Jurkat, Clone E6-1 (cell line): ENCODE measurements around the gene RING1. TPM values are rescaled to one million over a fixed set of nuclear protein-coding genes. Genes with fewer than 3 reads are reported as not detected.

Experiments
- DNase-seq: peaks from one replicate; pipeline ENCODE4 v3.0.0-alpha.2; 2011; ENCODE audit warnings: low read depth, low spot score
- H3K4me3 ChIP-seq: 2 replicates; pipeline ENCODE4 v1.5.1; 2011; ENCODE audit warnings: mild to moderate bottlenecking, low read length, control low read depth, moderate library complexity
- polyA plus RNA-seq: library from polyadenylated mRNA; unstranded; fragments of >200 nt; gene quantifications from one replicate; pipeline ENCODE4 v1.2.1, GENCODE V29; 2012; ENCODE audit warnings: missing spikeins; ENCODE audit not compliant: insufficient read length, insufficient read depth

The RING1 gene
- polyA plus RNA-seq = 75.4 TPM

DNA sequence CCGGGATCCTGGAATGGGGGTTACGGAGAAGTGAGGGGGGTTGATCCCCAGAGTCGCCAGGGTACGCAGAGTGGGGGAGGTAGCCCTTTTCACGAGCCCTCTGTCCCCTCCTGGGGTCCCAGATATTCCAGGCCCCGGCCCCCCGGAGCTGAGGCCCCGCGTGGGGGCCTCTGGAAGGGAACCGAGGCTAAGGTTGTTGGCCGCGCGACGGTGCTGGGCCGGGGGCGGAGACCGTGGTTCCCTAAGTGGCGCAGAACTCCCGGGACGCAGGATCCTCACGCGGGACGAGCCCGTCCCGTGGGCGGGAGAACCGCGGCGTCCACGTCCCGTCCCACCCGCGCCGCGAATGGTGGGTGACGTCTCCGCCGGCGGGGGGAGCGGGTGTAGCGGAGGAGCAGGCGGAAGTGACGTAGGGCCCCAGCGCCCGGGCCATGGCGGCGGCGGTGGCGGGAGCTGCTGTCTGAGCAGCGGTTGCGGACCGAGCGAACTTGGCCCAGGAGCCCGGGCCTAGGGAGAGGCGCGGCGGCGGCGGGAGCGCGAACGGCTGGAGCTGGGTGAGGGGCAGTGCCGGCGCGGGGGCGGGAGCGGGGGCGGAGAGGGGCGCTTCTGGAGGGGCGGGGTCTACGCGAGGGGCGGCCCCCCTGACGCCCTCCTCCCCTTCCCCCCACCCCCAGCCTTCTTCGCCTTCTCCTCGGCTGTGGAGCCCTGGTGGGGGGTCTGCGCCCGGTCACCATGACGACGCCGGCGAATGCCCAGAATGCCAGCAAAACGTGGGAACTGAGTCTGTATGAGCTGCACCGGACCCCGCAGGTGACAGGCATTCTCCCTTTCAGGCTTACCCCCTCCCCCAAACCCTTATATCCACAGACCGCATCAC lies at the start of gene RING1:
Gene RING1 (plus strand): TSS at position 410 of the 877 bp plus-strand sequence. CDS start 323 bp downstream, at position 733.
- DNase-seq = peak; percentile 54
- H3K4me3 ChIP-seq = peak within 1 kb of the TSS; percentile 81

DNA sequence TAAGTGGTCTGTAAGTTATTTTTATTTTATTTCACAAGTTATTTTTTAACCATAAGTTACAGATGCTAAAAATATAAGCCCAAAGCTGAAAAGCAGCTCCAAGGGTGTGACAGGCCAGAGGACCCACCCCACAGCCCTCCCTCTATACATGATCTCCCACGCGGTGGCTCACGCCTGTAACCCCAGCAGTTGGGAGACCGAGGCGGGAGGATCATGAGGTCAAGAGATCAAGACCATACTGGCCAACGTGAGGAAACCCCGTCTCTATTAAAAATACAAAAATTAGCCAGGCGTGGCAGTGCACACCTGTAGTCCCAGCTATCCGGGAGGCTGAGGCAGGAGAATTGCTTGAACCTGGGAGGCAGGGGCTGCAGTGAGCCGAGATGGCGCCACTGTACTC lies 48.2 kb upstream of the RING1 start:
- H3K4me3 ChIP-seq = no peak overlapping the region
- DNase-seq = no peak

DNA sequence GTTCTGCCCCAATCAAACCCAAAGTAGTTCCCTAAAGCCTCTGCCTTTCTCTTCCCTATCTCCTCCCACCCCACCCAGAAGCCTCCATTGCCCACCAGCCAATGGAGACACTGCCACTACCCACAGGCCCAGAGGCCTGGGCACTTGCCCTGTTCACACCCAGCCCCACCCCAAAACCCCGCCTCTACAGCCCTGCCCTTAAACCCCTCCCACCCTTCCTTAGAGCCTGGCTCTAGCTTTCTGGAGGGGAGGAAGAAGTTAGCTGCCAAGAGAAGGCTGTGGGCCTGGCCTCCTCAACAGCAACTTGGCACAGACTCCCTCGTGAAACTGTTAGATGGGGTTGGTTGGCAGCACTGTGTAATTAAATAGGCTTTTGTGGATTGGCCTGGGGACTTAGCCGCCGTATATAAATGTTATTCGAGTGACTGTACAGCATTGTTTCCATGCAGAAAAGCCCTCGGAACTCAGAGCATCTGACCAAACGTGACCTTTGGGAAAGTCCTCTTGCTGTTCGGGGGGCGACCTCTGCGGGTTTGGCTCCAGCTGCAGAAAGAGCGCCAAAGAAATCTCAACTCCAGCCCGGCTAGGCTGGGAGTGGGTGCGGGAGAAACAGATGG lies 47.5 kb upstream of the RING1 start:
- DNase-seq = peak; percentile 33
- peak overlapping the region; percentile 57 for H3K4me3 ChIP-seq

DNA sequence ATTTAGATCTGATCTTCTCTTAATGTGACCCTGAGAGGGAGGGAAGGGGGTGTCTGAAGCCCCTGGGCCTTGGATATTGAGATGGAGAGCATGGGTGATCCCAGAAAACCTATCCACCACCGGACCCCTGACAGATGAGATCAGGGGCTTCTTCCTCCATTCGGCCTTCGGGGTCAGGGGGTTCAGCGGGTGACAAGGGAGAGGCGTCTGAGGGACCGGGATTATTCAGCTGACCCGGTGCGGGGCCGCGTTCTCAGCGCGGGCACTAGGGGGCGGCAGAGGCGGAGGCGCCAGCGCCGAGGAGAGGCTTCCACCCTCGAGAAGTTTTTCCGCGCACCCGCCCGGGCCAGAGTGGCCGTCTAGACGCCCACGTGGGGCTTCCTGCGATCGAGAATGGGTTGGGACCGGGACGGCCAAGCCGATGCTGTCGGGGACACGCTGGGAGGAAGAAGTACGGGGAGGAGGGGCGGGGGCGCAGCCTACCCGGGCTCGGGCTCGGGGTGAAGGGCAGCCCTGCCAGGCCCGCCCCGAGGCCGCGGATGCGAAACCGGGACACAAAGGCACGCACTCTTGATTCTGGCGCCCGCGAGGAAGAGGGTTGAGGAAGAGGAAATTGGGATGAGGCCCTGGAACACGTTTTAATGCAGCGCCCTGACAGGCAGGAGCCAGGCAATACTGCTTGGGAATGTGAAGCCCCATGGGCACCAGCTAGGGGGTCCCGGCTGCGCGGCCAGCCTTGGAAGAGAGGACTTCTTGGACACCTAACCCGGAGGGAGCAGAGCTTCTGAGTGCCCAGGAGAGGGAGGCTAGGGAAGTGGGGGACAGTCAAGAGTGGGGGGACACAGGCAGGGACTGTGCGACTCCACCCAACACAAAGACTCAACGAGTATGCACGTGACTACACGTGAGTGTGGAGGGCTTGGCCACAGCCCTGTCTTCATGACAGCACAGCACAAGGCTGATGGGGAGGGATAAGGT lies 46.7 kb upstream of the RING1 start:
- peak; percentile 36 for DNase-seq
- peak overlapping the region; percentile 57 for H3K4me3 ChIP-seq

GRCh38 chr6:33163540-33163939 lies 44.8 kb upstream of the RING1 start:
- no peak for DNase-seq
- no peak overlapping the region for H3K4me3 ChIP-seq

- H3K4me3 ChIP-seq = no peak overlapping the region
- DNase-seq = no peak
Measured at GRCh38 chr6:33164176-33164575, 44.1 kb upstream of the RING1 start.

DNA sequence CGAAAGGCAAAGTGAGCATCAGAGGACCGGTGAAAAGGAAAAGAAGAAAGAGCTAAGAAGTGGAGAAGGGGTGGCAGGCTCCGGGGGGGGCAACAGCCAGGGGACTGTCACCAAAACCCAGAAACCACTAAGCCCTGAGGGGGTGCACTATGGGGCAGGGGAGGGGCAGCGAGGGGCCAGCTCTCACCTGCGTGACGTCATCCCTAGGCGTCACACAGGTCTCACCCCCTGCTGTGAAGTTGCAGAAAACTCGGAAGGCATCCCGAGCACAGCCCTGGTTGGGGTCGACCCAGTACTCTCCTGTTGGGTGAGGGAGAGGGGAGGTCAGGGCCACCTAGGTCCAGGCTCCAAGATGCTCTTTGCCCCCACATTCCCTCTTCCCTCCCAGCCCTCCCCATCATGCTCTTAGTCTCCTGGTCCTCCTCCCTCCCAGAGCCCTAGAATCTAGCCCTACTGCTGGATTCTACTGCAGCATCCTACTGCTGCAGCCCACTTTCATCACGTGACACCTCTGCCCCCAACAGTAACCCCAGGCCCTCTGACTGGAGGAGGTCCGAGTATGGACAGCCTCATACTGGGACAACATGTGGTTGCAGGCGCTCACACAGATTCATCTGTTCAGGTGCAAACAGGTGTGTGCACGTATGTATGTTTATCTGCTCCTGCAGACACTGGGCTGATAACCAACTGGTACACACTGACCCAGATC lies 43.5 kb upstream of the RING1 start:
- DNase-seq = no peak

DNA sequence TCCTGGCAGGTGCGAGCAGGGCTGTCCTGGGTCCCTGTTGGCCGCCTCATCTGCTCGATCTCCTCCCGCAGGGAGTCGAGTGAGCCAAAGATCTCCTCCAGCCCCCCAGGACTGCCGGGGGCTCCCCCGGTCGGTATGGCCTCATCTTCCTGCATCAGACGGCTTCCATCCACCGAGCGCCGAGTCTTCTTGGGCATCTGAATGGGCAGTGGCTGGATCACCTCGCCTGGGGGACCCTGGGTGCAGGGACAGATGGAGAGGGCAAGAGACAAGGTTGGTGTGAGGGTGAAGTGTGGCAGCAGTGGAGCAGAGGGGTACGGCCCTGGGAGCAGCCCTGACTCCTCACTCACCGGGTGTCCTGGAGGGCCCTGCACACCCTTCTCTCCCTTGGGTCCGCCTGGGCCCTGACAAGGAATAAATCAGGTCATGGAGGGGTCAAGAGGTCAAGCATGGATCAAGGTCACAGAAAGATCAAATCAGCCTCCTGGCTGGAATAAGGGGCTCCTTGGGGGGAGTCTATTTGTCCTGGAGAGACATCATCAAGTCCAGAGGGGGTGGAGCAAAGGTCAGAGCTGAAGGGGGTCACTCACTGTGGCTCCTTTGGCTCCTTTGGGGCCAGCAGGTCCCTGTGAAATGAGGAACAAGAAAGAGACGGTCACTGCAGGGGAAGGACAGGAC lies 42.6 kb upstream of the RING1 start:
- H3K4me3 ChIP-seq = no peak overlapping the region
- no peak for DNase-seq

More for the DNA sequence above, 43.5 kb upstream of the RING1 start:
- H3K4me3 ChIP-seq = no peak overlapping the region

GRCh38 chr6:33166363-33166762 lies 41.9 kb upstream of the RING1 start:
- no peak for DNase-seq
- no peak overlapping the region for H3K4me3 ChIP-seq

DNA sequence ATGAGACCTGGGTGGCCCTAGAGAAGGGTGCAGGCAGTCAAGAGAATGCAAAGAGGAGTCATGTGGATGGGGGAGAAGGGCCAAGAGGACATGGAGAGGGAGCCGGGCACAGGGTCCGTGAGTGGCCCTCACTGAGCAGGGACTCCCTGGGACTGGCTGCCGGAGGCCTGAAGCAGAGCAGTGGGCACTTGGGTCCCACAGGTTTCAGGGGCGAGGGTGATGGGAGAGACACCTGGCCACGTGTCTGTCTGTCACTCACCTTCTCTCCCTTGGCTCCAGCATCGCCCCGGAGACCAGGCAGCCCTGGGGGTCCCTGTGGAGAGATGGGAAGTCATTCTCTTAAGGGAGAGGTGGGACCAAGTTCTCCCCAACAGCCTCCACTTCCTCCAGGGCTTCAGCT lies 41.5 kb upstream of the RING1 start:
- DNase-seq = no peak
- H3K4me3 ChIP-seq = no peak overlapping the region

GRCh38 chr6:33167374-33168283 lies 40.7 kb upstream of the RING1 start:
- no peak for DNase-seq

GRCh38 chr6:33168284-33168601 lies 40.1 kb upstream of the RING1 start:
- no peak overlapping the region for H3K4me3 ChIP-seq
- no peak for DNase-seq

More at GRCh38 chr6:33167374-33168283, 40.7 kb upstream of the RING1 start:
- no peak overlapping the region for H3K4me3 ChIP-seq

- DNase-seq = no peak
- H3K4me3 ChIP-seq = no peak overlapping the region
Measured at GRCh38 chr6:33168639-33169038, 39.7 kb upstream of the RING1 start.

- DNase-seq = no peak
- H3K4me3 ChIP-seq = no peak overlapping the region
Measured at GRCh38 chr6:33169291-33170175, 38.8 kb upstream of the RING1 start.

DNA sequence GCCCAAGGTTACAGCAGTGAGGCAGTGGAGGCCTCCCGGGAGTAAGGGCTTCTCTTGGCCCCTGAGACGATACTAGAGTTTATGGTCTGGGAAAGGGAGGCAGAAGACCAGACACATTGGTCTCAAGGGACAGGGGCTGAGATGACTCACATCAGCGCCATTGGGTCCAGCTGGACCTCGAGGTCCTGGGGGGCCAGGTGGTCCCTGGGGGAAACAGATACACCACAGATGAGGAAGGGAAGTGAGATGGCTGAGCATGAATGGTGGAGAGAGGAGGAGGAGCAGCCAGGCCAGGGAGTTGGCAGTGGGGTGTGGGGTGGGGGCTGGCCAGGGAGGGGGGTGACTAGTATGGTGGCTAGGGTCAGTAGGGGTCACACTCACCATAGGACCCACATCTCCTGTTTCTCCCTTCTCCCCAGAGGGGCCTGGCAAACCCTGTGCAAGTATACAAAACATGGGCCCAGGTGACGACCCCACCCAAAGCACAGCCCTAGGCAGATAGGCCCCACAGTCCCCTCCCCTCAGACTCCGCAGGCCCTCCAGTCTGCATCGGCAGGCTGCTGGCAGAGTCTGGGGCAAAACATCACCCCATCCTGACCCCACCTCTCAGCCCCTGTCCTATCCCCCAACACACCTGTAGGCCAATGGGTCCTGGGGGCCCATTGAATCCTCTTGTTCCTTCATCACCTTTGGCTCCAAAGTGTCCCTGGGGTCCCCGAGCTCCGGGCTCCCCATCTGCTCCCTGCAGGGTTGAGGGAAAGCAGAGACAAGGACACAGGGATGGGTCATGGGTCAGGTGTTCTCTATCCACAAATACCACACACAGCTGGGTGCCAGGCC lies 37.9 kb upstream of the RING1 start:
- no peak for DNase-seq
- no peak overlapping the region for H3K4me3 ChIP-seq
